Activated B cell treated with CpG ODN at 0.5 μM for 24 hours (primary cell): ENCODE measurements around the gene SLC15A3. TPM values are rescaled to one million over a fixed set of nuclear protein-coding genes. Genes with fewer than 3 reads are reported as not detected.

Source experiments
- ATAC-seq: fragments of 200-7000 bp; cut with Tn5 transposase; one replicate; pipeline ENCODE4 v1.10.0; 2021; ENCODE audit warnings: low read depth, mild to moderate bottlenecking, moderate library complexity
- CTCF ChIA-PET: fragments of 350-600 bp; sonication (Branson Sonifier 250); formaldehyde crosslinking; loops from one replicate; lab custom pipeline; 2021; ENCODE audit warnings: antibody characterized with exemption; lab: Charles Lee
- POLR2A ChIA-PET: fragments of 350-600 bp; sonication (Branson Sonifier 250); formaldehyde crosslinking; loops from one replicate; lab custom pipeline; 2021; ENCODE audit warnings: antibody characterized with exemption; lab: Charles Lee
- DNase-seq: peaks from one replicate; pipeline ENCODE4 v3.0.0; 2022
- H3K27ac Mint-ChIP-seq: one replicate; pipeline ENCODE4 v1.8.0; 2020; ENCODE audit warnings: mixed read lengths
- H3K27me3 Mint-ChIP-seq: one replicate; pipeline ENCODE4 v1.8.0; 2021; ENCODE audit warnings: mixed read lengths
- H3K36me3 Mint-ChIP-seq: one replicate; pipeline ENCODE4 v1.8.0; 2021; ENCODE audit warnings: low read depth, mixed read lengths
- H3K4me1 Mint-ChIP-seq: one replicate; pipeline ENCODE4 v1.8.0; 2021; ENCODE audit warnings: mixed read lengths
- H3K4me3 Mint-ChIP-seq: one replicate; pipeline ENCODE4 v1.8.0; 2020; ENCODE audit warnings: mild to moderate bottlenecking, mixed read lengths
- H3K9me3 Mint-ChIP-seq: one replicate; pipeline ENCODE4 v1.8.0; 2020; ENCODE audit warnings: mixed read lengths
- intact Hi-C: fragments of 100-400 bp; cut with micrococcal nuclease; formaldehyde crosslinking; loops from one replicate; pipeline ENCODE4 v1.15.1; 2024
- total RNA-seq: library from RNA; stranded (reverse); gene quantifications from 2 replicates; pipeline ENCODE4 v1.2.3, GENCODE V29; 2022
- TF ChIP-seq, protein P1 (sequence below): fragments of 200-600 bp; IDR thresholded peaks from one replicate; pipeline ENCODE4 v1.8.0; 2022; ENCODE audit warnings: antibody characterized with exemption, mild to moderate bottlenecking

The SLC15A3 gene
- total RNA-seq, 1 donor from 2014 or later = 76.4 TPM

DNA sequence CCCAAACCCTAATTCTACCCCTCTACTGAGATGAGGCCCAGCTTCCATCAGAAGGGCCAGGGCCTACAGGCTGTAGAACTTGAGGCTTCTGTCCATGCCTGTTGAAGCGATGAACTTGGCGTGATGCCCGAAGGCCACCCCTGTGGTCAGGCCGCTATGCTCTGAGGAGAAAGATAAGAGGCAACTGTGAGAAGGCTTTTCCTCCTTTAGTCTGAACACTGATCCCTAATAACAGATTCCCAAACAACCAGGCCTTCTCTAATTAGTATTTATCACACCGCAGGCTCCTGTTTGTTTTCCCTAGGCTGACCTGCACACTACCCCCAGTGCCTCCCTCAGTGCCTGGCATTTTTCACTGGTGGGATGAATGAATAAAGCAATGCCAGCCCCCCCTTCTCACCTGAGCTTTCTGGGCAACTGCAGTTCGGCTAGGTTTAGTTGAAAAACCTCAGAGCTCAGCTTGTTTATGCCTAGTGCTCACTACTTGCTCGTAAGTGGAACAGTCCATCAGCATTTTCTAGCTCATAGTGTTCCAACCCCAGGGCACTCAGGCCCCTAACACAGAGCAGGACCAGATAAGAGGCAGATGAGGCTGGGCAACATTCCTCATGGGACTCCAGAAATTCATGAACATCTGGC, 60.8 kb downstream of the SLC15A3 start:
- no peak overlapping the region for H3K4me3 Mint-ChIP-seq
- no peaks in the 10 kb centered on the region for H3K27me3 Mint-ChIP-seq
- POLR2A ChIA-PET = interaction anchor here (0.6 kb wide), 1 partner anchor 622 kb away, joined by 5 read pairs; no protein-coding TSS in a partner anchor
- DNase-seq (no peak), ATAC-seq (no peak)
- no peak overlapping the region for H3K27ac Mint-ChIP-seq
- CTCF ChIA-PET = interaction anchor here (1.1 kb wide), 1 partner anchor 60 kb away, joined by 3 read pairs; no protein-coding TSS in a partner anchor
- TF ChIP-seq, protein P1, sequence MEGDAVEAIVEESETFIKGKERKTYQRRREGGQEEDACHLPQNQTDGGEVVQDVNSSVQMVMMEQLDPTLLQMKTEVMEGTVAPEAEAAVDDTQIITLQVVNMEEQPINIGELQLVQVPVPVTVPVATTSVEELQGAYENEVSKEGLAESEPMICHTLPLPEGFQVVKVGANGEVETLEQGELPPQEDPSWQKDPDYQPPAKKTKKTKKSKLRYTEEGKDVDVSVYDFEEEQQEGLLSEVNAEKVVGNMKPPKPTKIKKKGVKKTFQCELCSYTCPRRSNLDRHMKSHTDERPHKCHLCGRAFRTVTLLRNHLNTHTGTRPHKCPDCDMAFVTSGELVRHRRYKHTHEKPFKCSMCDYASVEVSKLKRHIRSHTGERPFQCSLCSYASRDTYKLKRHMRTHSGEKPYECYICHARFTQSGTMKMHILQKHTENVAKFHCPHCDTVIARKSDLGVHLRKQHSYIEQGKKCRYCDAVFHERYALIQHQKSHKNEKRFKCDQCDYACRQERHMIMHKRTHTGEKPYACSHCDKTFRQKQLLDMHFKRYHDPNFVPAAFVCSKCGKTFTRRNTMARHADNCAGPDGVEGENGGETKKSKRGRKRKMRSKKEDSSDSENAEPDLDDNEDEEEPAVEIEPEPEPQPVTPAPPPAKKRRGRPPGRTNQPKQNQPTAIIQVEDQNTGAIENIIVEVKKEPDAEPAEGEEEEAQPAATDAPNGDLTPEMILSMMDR = no peak
- peaks cover 71% of the 10 kb centered on the region for H3K36me3 Mint-ChIP-seq
- H3K4me1 Mint-ChIP-seq = no peaks in the 10 kb centered on the region
- H3K9me3 Mint-ChIP-seq = no peaks in the 10 kb centered on the region
- intact Hi-C loops = loop anchor here (10.0 kb wide), 1 partner anchor 626 kb away; no protein-coding TSS in a partner anchor

DNA sequence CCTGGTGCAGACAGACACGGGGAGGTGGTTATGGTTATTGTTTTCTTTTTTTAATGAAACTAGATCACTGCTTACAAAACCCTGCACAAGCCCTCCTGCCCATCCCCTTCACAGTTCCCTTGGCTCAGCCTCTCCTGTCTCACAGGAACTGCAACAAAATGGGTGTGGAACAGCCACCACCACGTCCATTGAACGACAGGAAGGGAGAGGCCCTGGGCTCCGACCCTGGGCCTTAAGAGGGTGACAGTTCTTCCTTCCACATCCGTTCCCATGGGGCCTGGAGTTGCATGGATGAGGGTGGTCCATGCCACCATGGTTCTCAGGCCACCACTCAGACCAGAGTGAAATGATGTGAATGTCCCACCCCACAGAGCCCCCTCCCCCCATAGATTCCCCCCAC, 61.3 kb downstream of the SLC15A3 start:
- POLR2A ChIA-PET = no interaction called here
- no peak for ATAC-seq
- Mint-ChIP-seq H3K36me3 (peaks cover 68% of the 10 kb centered on the region), H3K9me3 (no peaks in the 10 kb centered on the region), H3K27me3 (no peaks in the 10 kb centered on the region), H3K4me3 (no peak overlapping the region), H3K4me1 (no peaks in the 10 kb centered on the region), H3K27ac (no peak overlapping the region)
- TF ChIP-seq, protein P1 = no peak
- intact Hi-C loops = loop anchor here (10.0 kb wide), 1 partner anchor 626 kb away; no protein-coding TSS in a partner anchor
- DNase-seq = no peak
- CTCF ChIA-PET = no interaction called here

DNA sequence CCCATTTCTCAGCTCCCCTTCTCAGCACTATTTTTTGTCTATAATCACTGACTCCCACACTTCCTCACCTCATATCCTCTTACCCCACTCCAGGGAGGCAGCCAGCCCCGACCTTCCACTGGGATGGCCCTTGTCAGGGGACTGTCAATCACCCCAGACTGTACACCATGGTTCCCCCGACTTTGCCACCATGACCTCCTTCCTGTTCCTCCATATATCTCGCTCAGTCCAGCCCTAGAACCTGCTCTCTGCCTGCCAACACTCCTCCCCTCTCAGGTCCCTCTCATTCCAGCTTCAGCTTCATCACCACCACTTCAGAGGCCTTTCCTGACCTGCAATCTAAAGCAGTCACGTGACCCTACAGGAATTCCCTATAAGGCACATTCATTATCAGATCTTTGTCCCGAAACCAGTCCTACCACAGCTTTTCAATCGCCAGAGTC, 62.1 kb downstream of the SLC15A3 start:
- ChIA-PET CTCF (interaction anchor here (0.7 to 3.8 kb wide), 2 partner anchors 60 to 449 kb away, joined by 3 to 47 read pairs; no protein-coding TSS in a partner anchor), POLR2A (no interaction called here)
- H3K4me1 Mint-ChIP-seq = no peaks in the 10 kb centered on the region
- no peak for ATAC-seq
- TF ChIP-seq, protein P1 = no peak
- H3K27ac Mint-ChIP-seq = no peak overlapping the region
- H3K27me3 Mint-ChIP-seq = no peaks in the 10 kb centered on the region
- no peak for DNase-seq
- intact Hi-C loops = loop anchor here (10.0 kb wide), 1 partner anchor 625 kb away; no protein-coding TSS in a partner anchor
- no peak overlapping the region for H3K4me3 Mint-ChIP-seq
- peaks cover 68% of the 10 kb centered on the region for H3K36me3 Mint-ChIP-seq
- no peaks in the 10 kb centered on the region for H3K9me3 Mint-ChIP-seq

DNA sequence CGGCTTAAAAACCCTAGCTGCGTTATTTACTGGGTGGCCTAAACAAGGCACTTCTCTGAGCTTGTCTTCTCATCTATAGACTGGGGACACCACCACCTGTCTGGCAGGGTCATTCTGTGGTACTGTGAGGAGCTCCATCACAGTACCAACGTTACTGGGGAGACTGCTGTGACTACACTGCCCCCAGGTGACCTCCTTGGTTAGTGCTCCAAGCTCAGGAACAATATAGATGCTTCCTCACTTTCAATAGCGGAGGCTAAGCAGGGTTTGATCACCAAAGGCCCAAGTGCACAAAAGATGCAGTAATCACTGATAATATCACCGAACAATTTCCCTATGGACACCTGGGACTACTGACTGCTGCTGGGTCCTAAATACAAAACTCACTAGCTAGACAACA, 64.4 kb downstream of the SLC15A3 start:
- DNase-seq (no peak), ATAC-seq (no peak)
- ChIA-PET CTCF (interaction anchor here (0.8 to 3.8 kb wide), 7 partner anchors 12 to 622 kb away, joined by 3 to 47 read pairs (median 3); no protein-coding TSS in a partner anchor), POLR2A (interaction anchor here (0.6 kb wide), 1 partner anchor 56 kb away, joined by 3 read pairs; no protein-coding TSS in a partner anchor)
- Mint-ChIP-seq H3K4me3 (no peak overlapping the region), H3K9me3 (no peaks in the 10 kb centered on the region), H3K27me3 (no peaks in the 10 kb centered on the region), H3K36me3 (peaks cover 61% of the 10 kb centered on the region), H3K27ac (no peak overlapping the region), H3K4me1 (no peaks in the 10 kb centered on the region)
- intact Hi-C loops = loop anchor here (1.0 kb wide), 1 partner anchor 56 kb away; no protein-coding TSS in a partner anchor
- TF ChIP-seq, protein P1 = no peak

Other genes starting within 250 kb of the SLC15A3 start
- not detected in 2 replicates for gene MS4A18, start 227.5 kb downstream of the SLC15A3 start, total RNA-seq
- not detected in 2 replicates for gene MS4A15, start 195.3 kb downstream of the SLC15A3 start, total RNA-seq
- not detected in 2 replicates for gene MS4A10, start 166.8 kb downstream of the SLC15A3 start, total RNA-seq
- 30.3 and 30.6 TPM in 2 replicates for gene CCDC86, start 110.1 kb downstream of the SLC15A3 start, total RNA-seq
- gene PTGDR2, start 96.2 kb downstream of the SLC15A3 start, total RNA-seq = 0.07 TPM in 1 of 2 replicates, not detected in the other
- gene ZP1, start 84.6 kb downstream of the SLC15A3 start, total RNA-seq = not detected in 2 replicates
- gene PRPF19, start 45.6 kb downstream of the SLC15A3 start, total RNA-seq = 143 and 164 TPM in 2 replicates
- 117 and 121 TPM in 2 replicates for gene TMEM109, start 38.0 kb downstream of the SLC15A3 start, total RNA-seq
- gene TMEM132A, start 27.7 kb downstream of the SLC15A3 start, total RNA-seq = 8.2 and 8.7 TPM in 2 replicates
- 6.7 and 12.0 TPM in 2 replicates for gene CD6, start 19.5 kb upstream of the SLC15A3 start, total RNA-seq
- 5.2 and 7.1 TPM in 2 replicates for gene CD5, start 150.3 kb upstream of the SLC15A3 start, total RNA-seq
- gene VPS37C, start 209.2 kb upstream of the SLC15A3 start, total RNA-seq = 14.4 and 18.1 TPM in 2 replicates